GM18505 (cell line): ENCODE results near the gene RPS6KA2.
A peak's percentile ranks its signal among the peaks of the same experiment; 100 is the strongest.

Experiments used
- ATAC-seq: cut with Tn5 transposase; IDR thresholded peaks from one replicate; pipeline ENCODE4 v1.9.1; 2021; ENCODE audit not compliant: unreplicated experiment
- POLR2A ChIP-seq: IDR thresholded peaks from 4 replicates; pipeline ENCODE4 v1.6.1; 2011; ENCODE audit warnings: borderline replicate concordance; ENCODE audit not compliant: insufficient read depth, insufficient read length; ENCODE audit errors: extremely low read depth

RPS6KA2 gene

GRCh38 chr6:166382933-166383801, 243.9 kb downstream of the RPS6KA2 start, which contains the start of gene MPC1:
Gene MPC1, minus strand, starts transcription at chr6:166382940. Its CDS starts 64 bp downstream, at chr6:166382876.
- ATAC-seq = peak; percentile 90

GRCh38 chr6:166382500-166382932, 244.5 kb downstream of the RPS6KA2 start:
- TF ChIP-seq POLR2A = peak; percentile 68
- peak; percentile 5 for ATAC-seq

More at GRCh38 chr6:166382933-166383801, 243.9 kb downstream of the RPS6KA2 start, which contains the start of gene MPC1:
- peak; percentile 72 for TF ChIP-seq POLR2A

- peak; percentile 44 for ATAC-seq
- peak; percentile 39 for TF ChIP-seq POLR2A
Measured at GRCh38 chr6:166381733-166382499, 245.1 kb downstream of the RPS6KA2 start.

GRCh38 chr6:166381381-166381732, 245.7 kb downstream of the RPS6KA2 start:
- no peak for TF ChIP-seq POLR2A
- ATAC-seq = no peak

- no peak for TF ChIP-seq POLR2A
- no peak for ATAC-seq
Measured at GRCh38 chr6:166379800-166380199, 247.3 kb downstream of the RPS6KA2 start.

GRCh38 chr6:166379103-166379586, 247.9 kb downstream of the RPS6KA2 start:
- TF ChIP-seq POLR2A = no peak

GRCh38 chr6:166377721-166378120, 249.3 kb downstream of the RPS6KA2 start:
- TF ChIP-seq POLR2A = no peak
- no peak for ATAC-seq

More at GRCh38 chr6:166379103-166379586, 247.9 kb downstream of the RPS6KA2 start:
- ATAC-seq = no peak

- ATAC-seq = no peak
- TF ChIP-seq POLR2A = no peak
Measured at GRCh38 chr6:166375013-166375412, 252.0 kb downstream of the RPS6KA2 start.

GRCh38 chr6:166370489-166370888, 256.6 kb downstream of the RPS6KA2 start:
- TF ChIP-seq POLR2A = no peak
- ATAC-seq = no peak

- no peak for TF ChIP-seq POLR2A
- no peak for ATAC-seq
Measured at GRCh38 chr6:166369782-166370181, 257.3 kb downstream of the RPS6KA2 start.

- no peak for ATAC-seq
- no peak for TF ChIP-seq POLR2A
Measured at GRCh38 chr6:166366921-166367320, 260.1 kb downstream of the RPS6KA2 start.

GRCh38 chr6:166365806-166366205, 261.2 kb downstream of the RPS6KA2 start:
- TF ChIP-seq POLR2A = no peak
- no peak for ATAC-seq

GRCh38 chr6:166365221-166365620, 261.8 kb downstream of the RPS6KA2 start:
- TF ChIP-seq POLR2A = no peak
- ATAC-seq = no peak
